ENCODE results near the gene SMIM43.

The SMIM43 gene

GRCh38 chr4:121764702-121765367 lies at the start of gene SMIM43:
Gene SMIM43 (minus strand): TSS chr4:121765164. CDS start chr4:121765105, 59 bp downstream.
- DNase-seq, result no peak

GRCh38 chr4:121814756-121815155 lies 49.8 kb upstream of the SMIM43 start:
- no peak for DNase-seq

GRCh38 chr4:121811122-121811521 lies 46.2 kb upstream of the SMIM43 start:
- DNase-seq, result no peak

- no peak for DNase-seq
Observed at GRCh38 chr4:121806411-121806810, 41.4 kb upstream of the SMIM43 start.

GRCh38 chr4:121801715-121802075 lies 36.7 kb upstream of the SMIM43 start:
- DNase-seq, result no peak

GRCh38 chr4:121800961-121801714 lies 36.2 kb upstream of the SMIM43 start, which contains the start of gene EXOSC9:
Gene EXOSC9 (plus strand): TSS chr4:121801323. CDS start chr4:121801425, 102 bp downstream.
- peak; percentile 95 for DNase-seq

- DNase-seq, result no peak
Observed at GRCh38 chr4:121800638-121800960, 35.6 kb upstream of the SMIM43 start.

- no peak for DNase-seq
Observed at GRCh38 chr4:121799867-121800501, 35.0 kb upstream of the SMIM43 start.

GRCh38 chr4:121799208-121799823 lies 34.4 kb upstream of the SMIM43 start:
- peak; percentile 71 for DNase-seq

GRCh38 chr4:121796283-121796682 lies 31.3 kb upstream of the SMIM43 start:
- no peak for DNase-seq

- DNase-seq, result no peak
Observed at GRCh38 chr4:121794505-121795188, 29.7 kb upstream of the SMIM43 start.

GRCh38 chr4:121792966-121793365 lies 28.0 kb upstream of the SMIM43 start:
- no peak for DNase-seq

- no peak for DNase-seq
Observed at GRCh38 chr4:121791481-121791880, 26.5 kb upstream of the SMIM43 start.

GRCh38 chr4:121790976-121791375 lies 26.0 kb upstream of the SMIM43 start:
- no peak for DNase-seq

- DNase-seq, result no peak
Observed at GRCh38 chr4:121789960-121790829, 25.2 kb upstream of the SMIM43 start.

GRCh38 chr4:121789455-121789854 lies 24.5 kb upstream of the SMIM43 start:
- no peak for DNase-seq

GRCh38 chr4:121788896-121789295 lies 23.9 kb upstream of the SMIM43 start:
- DNase-seq, result no peak

- no peak for DNase-seq
Observed at GRCh38 chr4:121786221-121786620, 21.3 kb upstream of the SMIM43 start.

GRCh38 chr4:121785479-121785878 lies 20.5 kb upstream of the SMIM43 start:
- DNase-seq, result no peak

GRCh38 chr4:121784975-121785374 lies 20.0 kb upstream of the SMIM43 start:
- no peak for DNase-seq

GRCh38 chr4:121784401-121784800 lies 19.4 kb upstream of the SMIM43 start:
- no peak for DNase-seq

GRCh38 chr4:121783210-121783609 lies 18.2 kb upstream of the SMIM43 start:
- DNase-seq, result peak; percentile 50

Measured in inflammatory macrophage treated with lipopolysaccharide for 4 hours (primary cell).